HFF-Myc (cell line): ENCODE measurements around the gene ALPK3.

Source experiments
- DNase-seq: peaks from one replicate; pipeline ENCODE4 v3.0.0-alpha.2; 2011; ENCODE audit warnings: low read depth; ENCODE audit errors: extremely low read depth
- H3K4me3 ChIP-seq: replicated peaks from 2 replicates; pipeline ENCODE4 v1.5.1; 2011; ENCODE audit warnings: low read depth, mild to moderate bottlenecking, control low read depth, low read length
- TF ChIP-seq, protein P1 (sequence below): IDR thresholded peaks from 2 replicates; pipeline ENCODE4 v1.5.1; 2012; ENCODE audit warnings: mild to moderate bottlenecking, low read depth, low read length, control low read depth; ENCODE audit errors: missing control alignments

ALPK3 gene

DNA sequence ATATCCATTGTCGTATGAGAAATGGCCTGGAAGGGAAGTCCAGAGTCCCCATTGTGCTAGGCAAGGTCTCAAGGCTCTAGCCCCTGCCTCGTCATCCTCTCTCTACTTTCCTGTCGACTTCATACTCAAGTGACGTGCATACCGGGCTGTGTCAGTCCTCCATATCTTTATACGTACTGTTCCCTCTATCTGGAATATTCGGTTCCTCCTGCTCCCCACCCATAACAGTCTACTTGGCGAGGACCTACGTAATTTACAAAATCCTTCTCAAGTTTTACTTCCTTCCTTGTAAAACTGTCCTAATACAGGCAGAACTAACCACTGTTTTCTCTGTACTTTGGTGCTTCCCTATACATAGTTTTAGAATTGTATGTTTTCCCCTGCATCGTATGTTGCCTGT, 2.2 kb upstream of the ALPK3 start:
- TF ChIP-seq, protein P1, sequence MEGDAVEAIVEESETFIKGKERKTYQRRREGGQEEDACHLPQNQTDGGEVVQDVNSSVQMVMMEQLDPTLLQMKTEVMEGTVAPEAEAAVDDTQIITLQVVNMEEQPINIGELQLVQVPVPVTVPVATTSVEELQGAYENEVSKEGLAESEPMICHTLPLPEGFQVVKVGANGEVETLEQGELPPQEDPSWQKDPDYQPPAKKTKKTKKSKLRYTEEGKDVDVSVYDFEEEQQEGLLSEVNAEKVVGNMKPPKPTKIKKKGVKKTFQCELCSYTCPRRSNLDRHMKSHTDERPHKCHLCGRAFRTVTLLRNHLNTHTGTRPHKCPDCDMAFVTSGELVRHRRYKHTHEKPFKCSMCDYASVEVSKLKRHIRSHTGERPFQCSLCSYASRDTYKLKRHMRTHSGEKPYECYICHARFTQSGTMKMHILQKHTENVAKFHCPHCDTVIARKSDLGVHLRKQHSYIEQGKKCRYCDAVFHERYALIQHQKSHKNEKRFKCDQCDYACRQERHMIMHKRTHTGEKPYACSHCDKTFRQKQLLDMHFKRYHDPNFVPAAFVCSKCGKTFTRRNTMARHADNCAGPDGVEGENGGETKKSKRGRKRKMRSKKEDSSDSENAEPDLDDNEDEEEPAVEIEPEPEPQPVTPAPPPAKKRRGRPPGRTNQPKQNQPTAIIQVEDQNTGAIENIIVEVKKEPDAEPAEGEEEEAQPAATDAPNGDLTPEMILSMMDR: no peak
- no peak overlapping the region for H3K4me3 ChIP-seq
- no peak for DNase-seq

DNA sequence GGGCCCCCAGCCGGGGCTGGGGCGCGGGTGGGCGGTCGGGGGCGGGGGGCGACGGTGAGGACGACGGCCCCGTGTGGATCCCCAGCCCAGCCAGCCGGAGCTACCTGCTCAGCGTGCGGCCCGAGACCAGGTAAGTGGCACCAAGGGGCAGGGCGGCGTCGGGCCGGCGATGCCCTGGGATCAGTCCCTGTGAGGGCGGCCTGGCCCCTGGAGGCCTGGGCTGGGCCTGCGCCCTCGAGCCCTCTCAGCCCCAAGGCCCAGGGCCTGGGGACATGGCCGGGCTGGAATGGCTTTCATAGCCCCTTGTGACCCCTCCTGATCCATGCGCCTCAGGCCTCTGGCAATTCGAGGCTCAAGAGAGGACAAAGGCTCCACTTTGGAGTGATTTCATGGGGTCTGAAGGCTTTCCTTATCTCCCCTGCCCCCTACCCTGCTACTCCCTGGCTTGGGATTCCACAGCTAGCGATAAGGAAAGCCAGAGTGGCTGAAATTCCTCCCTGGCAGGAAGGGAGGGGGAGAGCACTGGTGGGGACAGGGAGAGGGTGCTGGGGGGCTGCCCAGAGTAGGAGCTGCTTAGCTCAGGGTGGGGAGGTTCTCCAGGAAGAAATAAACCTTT, 418 bp downstream of the ALPK3 start:
- TF ChIP-seq, protein P1: no peak
- no peak for DNase-seq
- H3K4me3 ChIP-seq: no peak overlapping the region

DNA sequence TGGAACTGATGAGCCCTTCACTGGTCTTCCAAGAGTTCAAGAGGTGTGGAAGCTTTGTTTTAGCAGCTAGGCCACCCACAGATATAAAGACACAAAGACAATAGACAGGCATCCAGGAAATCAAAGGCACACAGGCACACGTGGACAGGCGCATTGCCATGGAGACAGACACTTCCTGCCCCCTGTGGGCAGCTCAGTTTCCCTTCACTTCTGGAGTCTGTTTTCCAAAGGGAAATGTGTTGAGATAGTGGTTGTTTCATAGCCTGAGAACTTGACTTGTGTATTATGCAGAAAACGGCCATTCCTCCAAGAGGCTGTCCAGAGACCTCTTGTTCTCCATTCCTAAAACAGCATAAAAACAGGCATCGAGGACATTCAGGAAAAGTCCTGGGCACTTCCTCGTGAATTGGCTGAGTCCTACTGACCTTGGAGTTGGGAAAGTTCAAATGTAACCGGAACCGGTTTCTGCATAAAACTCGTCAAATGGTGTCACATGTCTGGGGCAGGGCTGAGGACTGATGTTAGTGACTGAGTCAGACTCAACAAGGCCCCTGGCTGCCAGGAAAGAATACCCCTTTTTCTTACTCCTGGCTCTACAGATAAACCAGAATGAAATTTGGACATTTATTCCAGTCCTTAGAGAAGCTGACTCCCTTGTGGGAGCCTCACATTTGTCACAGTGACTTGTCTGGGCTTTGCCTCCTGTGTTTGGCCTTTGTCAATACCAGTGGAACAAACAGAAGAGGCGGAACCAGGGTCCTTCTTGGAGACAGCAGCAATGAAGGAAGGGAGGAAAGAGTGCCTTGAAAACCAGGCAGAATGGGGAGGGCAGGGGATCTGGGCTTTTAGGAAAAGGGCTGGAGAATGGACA, 1.3 kb downstream of the ALPK3 start:
- no peak overlapping the region for H3K4me3 ChIP-seq
- no peak for DNase-seq
- TF ChIP-seq, protein P1: no peak

DNA sequence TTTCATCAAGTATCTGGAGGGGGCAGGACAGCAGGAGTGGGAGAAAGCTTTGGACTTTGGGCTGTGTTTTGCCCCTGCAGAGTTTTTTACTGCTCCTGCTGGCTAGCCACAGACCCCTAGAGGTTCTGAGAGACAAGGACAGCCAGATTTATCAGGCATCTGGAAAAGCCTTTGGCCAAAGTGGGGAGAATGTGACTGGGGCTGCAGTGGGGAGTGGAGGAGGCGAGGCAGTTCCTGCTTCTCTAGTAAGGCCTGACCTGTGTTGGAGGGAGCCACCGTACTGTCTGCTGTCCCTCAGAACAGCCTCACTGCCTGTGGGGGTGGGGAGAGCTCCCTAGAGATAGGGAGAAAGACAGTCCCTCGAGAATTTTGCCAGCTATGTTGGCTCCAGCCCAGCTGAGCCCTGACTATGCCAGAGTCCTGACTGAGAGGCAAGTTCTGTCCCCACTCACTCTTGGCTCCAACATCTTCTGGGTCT, 2.2 kb downstream of the ALPK3 start:
- no peak overlapping the region for H3K4me3 ChIP-seq
- TF ChIP-seq, protein P1: no peak
- DNase-seq: no peak

DNA sequence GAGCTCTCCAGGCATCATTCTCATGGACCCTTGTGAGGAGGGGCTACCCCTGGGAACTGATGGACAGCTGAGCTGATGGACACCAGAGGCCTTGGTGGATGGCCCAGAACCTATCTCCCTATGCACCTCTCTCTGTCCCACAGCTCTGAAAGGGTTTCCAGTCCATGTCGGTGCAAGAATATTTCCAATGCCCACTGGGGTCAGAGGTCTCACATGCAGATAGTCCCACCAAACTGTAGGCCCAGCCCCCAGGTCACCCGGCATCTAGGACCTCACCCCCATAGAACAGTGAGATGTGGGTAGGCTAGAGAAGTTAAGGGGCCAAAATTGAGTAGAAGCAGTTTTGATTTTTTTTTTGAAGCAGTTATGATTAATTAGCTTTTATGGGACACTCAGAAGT, 2.6 kb downstream of the ALPK3 start:
- no peak overlapping the region for H3K4me3 ChIP-seq
- no peak for DNase-seq
- TF ChIP-seq, protein P1: no peak

DNA sequence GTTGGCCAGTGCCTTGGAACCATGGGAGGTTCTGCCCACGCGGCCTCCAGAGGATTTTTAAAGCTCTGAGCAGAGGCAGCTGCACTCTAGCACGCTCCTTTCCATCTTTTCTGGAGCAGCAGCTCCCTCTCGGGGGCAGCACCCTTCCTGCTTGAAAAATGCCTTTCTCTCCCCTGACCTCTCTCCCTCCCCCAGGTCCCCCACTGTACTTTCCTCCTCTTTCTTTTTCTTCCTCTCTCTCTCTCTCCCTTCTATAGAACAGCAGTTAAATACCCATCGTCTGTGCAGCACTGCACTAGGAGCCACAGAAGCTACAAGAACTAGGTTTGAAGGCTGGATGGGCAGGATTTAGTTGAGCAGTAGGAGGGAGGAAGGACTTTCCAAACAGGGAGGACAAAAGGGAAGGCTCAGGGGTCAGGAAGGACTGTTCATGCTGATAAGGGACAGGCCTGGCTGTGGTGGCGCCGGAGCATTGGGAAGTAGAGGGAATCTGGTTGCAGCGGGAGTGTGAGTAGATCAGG, 4.4 kb downstream of the ALPK3 start:
- TF ChIP-seq, protein P1: no peak
- no peak for DNase-seq
- no peak overlapping the region for H3K4me3 ChIP-seq
